HL-60/S4 (cell line): ENCODE results near the gene SERPINE2.

Experiments
- in situ Hi-C: fragments of 300-500 bp; cut with MboI; formaldehyde crosslinking; loops from 2 replicates; pipeline ENCODE4 v1.14.3; 2022; ENCODE audit warnings: low sequenced_read_pairs

Gene SERPINE2, protein sequence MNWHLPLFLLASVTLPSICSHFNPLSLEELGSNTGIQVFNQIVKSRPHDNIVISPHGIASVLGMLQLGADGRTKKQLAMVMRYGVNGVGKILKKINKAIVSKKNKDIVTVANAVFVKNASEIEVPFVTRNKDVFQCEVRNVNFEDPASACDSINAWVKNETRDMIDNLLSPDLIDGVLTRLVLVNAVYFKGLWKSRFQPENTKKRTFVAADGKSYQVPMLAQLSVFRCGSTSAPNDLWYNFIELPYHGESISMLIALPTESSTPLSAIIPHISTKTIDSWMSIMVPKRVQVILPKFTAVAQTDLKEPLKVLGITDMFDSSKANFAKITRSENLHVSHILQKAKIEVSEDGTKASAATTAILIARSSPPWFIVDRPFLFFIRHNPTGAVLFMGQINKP

GRCh38 chr2:224039080-224039769, at the start of gene SERPINE2:
TSS of gene SERPINE2 (minus strand) at chr2:224039286. CDS start at chr2:224001900, 37,386 bp downstream.
- in situ Hi-C loops = no loop called here

DNA sequence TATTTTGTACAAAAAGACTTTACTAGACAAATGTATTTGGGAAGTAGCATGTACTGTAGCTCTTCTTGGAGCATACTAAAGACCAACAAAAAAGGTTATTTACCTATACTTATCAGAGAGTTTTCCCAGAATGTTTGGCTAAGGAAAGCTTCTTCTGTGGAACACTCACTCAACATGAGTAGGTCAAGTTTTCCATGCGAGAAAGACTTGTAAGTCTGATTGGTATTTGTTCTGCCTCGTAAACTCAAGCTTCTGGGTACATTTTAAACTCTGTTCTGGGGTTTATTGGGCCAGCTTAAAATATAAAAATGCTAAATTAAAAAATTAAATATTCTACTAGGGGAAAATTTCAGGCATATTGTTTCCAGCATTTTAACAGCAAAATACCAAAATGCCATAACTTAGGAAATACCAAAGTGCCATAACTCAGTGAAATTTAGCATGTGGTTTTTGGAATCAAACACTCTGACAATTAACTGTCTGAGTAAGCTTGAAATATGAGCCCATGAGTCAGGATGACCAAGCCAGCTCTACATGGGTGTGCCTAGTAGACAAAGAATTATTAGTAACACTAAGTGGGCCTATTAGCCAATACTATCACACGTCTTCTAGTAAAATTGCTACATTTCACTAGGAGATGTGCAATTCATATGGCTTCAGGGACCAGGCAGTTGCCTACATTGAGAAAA, 47.3 kb upstream of the SERPINE2 start:
- in situ Hi-C loops = no loop called here

GRCh38 chr2:224085811-224086210, 46.7 kb upstream of the SERPINE2 start:
- in situ Hi-C loops = no loop called here

DNA sequence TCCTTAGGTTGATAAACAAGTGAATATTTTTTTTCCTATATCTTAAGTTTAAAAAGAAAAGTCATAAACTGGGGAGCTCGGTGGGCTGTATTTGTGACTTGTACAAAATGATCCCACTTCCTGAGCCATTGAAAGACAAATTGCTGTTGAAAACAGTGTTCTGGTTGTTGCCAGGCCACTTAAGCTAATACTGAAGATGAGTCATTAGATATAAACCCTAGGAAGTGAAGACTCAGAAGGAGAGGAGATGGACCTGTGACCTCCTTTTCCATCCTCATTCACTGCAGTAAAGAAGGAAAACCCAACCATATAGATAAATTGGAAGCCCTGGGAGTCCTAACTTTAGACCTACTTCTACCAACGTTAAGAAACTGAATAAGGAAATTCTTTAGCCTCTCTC, 46.2 kb upstream of the SERPINE2 start:
- in situ Hi-C loops = no loop called here

DNA sequence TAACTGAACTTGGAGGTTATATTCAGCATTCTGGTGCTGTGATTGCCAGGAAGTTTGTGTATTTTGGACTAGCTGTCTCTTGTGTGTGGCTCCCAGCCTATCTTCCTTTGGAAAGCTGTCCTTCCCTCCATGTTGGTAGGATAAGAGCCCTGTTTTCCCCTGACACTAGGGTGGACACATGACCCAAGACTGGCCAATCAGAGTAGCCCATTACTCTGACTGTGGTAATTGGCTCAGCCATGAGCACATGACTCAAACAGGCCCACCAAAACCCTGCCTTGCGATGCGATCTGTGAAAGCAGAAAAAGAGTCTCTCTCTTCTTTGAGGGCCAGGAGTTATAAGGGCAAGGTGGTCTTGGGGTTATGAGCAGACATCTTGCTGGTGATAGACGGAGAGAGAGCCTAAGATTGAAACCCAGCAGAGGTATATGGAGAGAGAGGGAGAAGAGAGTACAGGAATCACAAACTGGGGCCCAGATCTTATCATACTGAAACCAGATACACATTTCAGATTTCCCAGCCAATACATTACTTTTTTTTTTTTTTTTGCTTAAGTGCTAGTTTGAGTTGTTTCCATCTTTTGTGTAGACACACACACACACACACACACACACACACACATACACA, 45.3 kb upstream of the SERPINE2 start:
- in situ Hi-C loops = no loop called here

- in situ Hi-C loops = no loop called here
These were observed 44.6 kb upstream of the SERPINE2 start for GRCh38 chr2:224083638-224084037.

GRCh38 chr2:224078656-224079055, 39.6 kb upstream of the SERPINE2 start:
- in situ Hi-C loops = no loop called here

DNA sequence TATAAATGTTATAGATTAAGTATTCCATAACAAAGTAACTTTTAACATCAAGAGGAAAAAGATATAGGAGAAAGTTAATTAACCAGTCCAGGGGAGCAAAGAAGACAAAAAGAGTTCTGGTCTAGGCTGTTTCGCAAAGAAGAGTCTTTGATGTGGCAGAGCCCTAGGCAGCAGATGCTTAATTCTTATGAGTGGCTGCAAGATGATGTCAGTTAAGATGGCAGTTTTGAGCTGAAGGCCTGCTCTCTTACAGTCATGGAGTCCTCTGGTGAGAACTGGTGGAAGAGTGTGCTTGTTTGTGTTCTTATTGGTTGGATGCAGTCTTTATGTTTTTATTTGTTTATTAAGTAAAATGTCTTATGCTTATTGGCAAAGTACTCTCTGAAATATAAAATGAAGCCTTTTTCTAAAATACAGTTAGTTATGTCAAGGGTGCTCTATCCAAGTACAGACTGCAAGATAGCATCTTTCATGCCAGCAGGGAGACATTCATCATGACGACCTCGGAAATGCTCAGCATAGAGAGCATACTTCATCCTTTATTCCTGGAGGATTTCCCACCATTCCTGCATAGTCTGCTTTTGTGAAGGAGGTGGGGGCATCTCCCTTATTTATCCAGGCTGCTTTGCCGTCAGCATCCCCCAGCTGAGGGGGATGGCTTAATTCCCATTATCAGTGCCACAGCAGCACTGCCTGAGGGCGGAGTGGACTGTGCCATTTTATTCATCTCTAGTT, 38.9 kb upstream of the SERPINE2 start:
- in situ Hi-C loops = no loop called here

- in situ Hi-C loops = no loop called here
These were observed 36.5 kb upstream of the SERPINE2 start for GRCh38 chr2:224075588-224075987.

DNA sequence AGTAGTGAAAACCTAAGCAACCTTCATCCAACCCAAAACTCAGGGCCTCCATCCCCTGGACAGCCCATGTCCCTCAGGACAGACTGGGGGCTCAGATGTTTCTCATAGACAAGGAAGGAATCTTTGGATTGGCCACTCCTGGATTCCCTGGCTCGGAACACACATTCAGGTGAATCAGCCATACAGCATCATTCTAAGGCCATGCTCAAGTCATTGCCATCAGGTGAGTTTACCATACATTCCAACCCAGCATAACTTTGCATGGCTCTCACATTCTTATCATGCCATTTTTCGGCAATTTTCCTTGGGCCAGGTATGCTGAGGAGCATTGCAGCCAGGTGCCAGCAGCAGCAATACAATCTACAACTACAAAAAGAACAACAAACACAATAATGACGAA, 34.6 kb upstream of the SERPINE2 start:
- in situ Hi-C loops = no loop called here

DNA sequence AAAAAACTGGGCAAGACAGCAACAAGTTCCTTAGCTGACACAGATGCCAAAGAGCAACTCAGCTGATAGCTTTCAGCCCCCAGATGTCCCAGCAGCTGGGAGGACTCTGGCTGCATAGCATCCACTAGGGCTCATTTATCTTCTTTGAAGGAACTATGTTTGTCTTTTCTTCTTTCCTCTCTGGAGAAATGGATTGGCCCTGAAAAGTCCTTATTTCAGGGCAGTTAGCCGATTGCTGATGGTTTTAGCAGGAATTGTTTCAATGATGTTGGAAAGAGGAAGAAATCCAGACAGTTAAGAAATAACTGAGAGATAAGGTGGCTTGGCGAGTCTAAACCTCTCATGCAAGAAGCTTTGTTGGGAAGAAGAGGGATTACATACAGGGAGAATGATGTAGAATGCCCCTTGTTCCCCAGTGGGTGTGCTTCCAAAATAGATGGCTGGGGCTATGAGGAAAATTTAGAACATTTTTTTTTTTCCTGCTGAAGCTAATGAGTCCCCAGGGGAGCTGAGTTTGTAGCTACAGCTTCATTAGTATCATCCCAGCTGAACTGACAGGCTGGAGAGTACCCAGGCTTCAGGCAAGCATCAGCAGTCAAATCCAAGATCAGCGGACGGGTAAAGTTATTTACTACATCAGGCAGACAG, 33.6 kb upstream of the SERPINE2 start:
- in situ Hi-C loops = no loop called here

DNA sequence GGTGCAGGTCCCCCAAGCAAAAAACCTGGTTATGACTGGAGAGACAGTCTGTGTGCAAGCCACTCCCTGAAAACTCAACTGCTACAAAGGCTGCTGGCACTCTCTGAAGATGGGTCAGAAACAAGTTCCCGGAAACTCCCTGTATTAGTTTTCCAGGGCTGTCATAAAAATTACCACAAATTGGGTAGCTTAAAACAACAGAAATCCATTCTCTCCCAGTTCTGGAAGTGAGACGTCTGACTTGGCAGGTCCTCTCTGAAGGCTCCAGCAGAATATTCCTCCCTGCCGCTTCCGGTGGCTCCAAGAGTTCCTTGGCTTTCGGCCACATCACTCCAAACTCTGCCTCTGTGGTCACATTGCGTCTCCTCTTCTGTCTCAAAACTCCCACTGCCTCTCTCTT, 30.1 kb upstream of the SERPINE2 start:
- in situ Hi-C loops = no loop called here

GRCh38 chr2:224063298-224063648, 24.2 kb upstream of the SERPINE2 start:
- in situ Hi-C loops = no loop called here

DNA sequence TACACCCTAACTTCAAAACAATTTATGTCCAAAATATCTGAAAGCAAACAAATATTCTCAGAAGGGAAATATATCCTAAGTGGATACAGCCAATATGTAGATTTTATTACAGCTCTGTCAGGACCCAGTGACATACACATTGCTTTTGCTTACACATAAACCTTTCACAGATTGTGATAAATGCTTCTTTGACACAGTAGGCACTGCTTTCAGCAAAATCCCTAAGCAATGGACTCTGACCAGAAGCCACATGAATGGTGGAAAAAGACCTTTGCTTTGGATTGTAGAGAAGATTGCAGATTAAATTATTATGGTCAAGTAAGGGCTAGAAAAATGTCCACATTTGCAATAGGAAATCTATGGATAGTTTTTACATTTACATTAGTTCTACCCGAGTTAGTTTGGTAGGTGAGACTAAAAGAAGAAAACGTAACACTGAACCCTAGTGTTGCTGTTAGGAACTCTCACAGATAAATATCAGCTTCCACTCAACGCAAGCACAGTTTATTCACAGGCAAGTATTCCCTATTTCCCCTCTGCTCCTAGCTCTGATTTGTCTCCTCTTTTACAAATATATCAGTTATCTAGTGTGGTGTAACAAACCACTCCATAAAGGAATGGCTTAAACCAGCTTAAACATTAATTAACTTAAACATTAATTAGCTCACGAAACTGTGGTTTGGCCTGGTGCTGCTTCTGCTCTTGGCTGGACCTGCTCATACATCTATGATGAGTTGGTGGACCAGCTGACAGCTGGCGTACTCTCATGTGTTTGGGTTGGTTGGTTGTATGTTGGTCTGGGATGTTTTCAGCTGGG, 23.6 kb upstream of the SERPINE2 start:
- in situ Hi-C loops = no loop called here

DNA sequence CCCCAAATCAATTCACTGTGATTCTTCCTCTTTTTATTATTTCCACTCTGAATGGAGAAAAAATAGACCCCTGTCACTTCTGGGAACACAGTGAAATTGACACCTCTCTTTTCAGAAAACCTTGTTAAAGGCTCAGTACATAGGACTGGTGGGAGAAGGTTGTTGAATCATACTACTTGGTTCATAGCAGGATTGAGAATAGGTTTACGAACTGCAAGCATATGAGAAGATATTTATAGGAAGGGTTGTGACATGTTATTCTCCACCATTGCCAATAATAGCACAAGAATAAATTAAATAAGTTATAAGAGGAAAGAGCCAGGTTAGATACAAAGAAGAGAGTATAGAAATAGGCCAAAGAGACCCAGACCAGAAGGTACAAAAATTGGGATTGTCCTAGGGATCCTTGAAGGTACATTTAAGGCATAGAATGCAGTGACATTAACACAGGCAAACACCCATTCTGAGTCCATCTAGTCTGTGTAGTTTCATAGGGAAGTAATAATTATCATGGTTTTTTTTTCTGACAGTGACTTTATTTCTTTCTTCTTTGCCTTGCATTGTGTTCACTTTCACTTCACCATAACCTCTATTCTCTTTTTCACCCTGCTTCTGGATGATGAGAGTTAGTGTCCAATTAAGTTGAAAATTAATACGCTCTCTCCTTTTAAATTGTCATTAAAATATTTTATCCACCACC, 21.8 kb upstream of the SERPINE2 start:
- in situ Hi-C loops = no loop called here

GRCh38 chr2:224059178-224059577, 20.1 kb upstream of the SERPINE2 start:
- in situ Hi-C loops = no loop called here

DNA sequence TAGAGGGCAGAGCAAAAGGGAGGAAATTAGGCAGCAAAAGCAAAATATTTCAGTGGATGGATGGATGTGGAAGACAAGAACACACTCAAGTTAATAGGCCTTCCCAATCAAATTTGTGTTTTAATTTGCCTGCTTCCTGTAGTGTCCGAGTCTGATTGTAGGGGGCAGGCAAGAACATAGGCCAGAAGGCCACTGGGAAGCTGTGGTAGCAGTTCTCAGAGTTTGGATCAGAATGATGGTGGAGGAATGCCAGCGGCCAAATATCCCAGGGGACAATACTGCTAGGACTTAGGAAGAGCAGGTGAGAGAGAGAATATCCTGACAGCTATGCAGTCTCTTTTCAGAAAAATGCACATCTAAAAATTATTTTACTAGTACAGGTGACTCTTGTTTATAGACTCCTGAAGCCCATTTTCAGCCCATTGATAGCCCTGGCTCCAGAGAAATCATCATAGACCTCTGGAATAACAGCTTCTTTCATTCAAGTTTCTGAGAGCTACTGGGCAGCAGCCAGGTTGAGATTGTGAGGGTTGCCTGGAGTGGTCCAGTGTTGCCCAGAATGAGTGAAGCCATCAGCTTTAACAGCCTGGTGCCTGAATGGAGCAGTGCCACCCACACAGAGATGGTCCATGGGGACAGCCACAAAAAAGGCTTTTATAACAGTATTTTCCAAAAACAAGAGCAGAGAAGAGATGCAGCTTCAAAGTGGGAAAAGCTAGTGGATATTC, 19.1 kb upstream of the SERPINE2 start:
- in situ Hi-C loops = no loop called here

DNA sequence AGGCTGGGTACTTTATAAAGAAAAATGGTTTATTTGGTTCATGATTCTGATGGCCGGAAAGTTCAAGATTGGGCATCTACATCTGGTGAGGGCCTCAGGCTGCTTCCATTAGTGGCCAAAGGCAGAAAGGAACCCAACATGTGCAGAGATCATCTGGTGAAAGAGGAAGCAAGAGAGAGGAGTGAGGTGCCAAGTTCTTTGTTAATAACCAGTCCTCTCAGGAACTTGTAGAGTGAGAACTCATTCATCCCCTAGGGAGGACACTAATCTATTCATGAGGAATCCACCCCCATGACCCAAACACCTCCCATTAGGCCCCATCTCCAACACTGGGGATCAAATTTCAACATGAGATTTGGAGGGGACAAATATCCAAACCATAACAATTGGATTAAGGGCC, 17.8 kb upstream of the SERPINE2 start:
- in situ Hi-C loops = no loop called here
